Upper lobe of left lung (tissue), 6 donors: Measurements from ENCODE around the gene TSHZ2. TPM values are rescaled to one million over a fixed set of nuclear protein-coding genes. Genes with fewer than 3 reads are reported as not detected.

Experiments
- ATAC-seq, 2 donors: fragments of 200-7000 bp; cut with Tn5 transposase; one replicate each; pipeline ENCODE4 v1.9.1; 2022; ENCODE audit warnings: mild to moderate bottlenecking in 2 of 2, moderate library complexity in 2 of 2; ENCODE audit not compliant: low FRiP score in 2 of 2
- DNase-seq, 2 donors: peaks; one replicate each; pipeline ENCODE4 v3.0.0-alpha.2; 2019 to 2020
- H3K27ac ChIP-seq, 4 donors: fragments of 200-600 bp; sonication (generic); one replicate each; pipeline ENCODE4 v1.5.1; 2016 to 2019
- H3K27me3 ChIP-seq, 4 donors: fragments of 200-600 bp; sonication (generic); one replicate each; pipeline ENCODE4 v1.5.1; 2017 to 2019
- H3K36me3 ChIP-seq, 4 donors: fragments of 200-600 bp; sonication (generic); one replicate each; pipeline ENCODE4 v1.5.1; 2016 to 2019
- H3K4me1 ChIP-seq, 4 donors: fragments of 200-600 bp; sonication (generic); one replicate each; pipeline ENCODE4 v1.5.1; 2018 to 2019
- H3K4me3 ChIP-seq, 4 donors: fragments of 200-600 bp; sonication (generic); one replicate each; pipeline ENCODE4 v1.5.1; 2017 to 2019; ENCODE audit warnings: mild to moderate bottlenecking in 2 of 4, moderate library complexity in 1 of 4
- H3K9me3 ChIP-seq, 4 donors: fragments of 200-600 bp; sonication (generic); one replicate each; pipeline ENCODE4 v1.5.1; 2018 to 2019
- EP300 ChIP-seq, 4 donors: sonication (generic); formaldehyde crosslinking; IDR thresholded peaks; one replicate each; pipeline ENCODE4 v1.5.1; 2017; ENCODE audit warnings: antibody characterized with exemption in 4 of 4, control low read depth in 2 of 4
- POLR2A ChIP-seq, 4 donors: fragments of 450-650 bp; IDR thresholded peaks; one replicate each; pipeline ENCODE4 v1.5.1; 2016 to 2017; ENCODE audit warnings: antibody characterized with exemption in 4 of 4, mild to moderate bottlenecking in 2 of 4
- POLR2AphosphoS5 ChIP-seq, 2 donors: sonication (generic); formaldehyde crosslinking; IDR thresholded peaks; one replicate each; pipeline ENCODE4 v1.5.1; 2017; ENCODE audit warnings: antibody characterized with exemption in 2 of 2
- WGBS, 2 donors: methylation state at CpG; one replicate each; pipeline ENCODE4 v1.1.5; 2017 to 2018; 5-methylcytosine and 5-hydroxymethylcytosine counted together
- total RNA-seq, 6 donors: library from RNA; depleted of rRNA in 4 of 6; stranded (reverse); fragments of >200 nt in 4 of 6; gene quantifications; one replicate each; pipeline versions ENCODE4 v1.1.0 to v1.2.1, GENCODE V29; 2016 to 2021
- TF ChIP-seq, protein P1 (sequence below), 6 experiments: fragments of 450-650 bp in 4 of 6; fragments of 200-600 bp in 2 of 6; sonication (generic) in 2 of 6; IDR thresholded peaks; one replicate each; pipeline ENCODE4 v1.5.1; 2016 to 2019; ENCODE audit warnings: antibody characterized with exemption in 6 of 6
- donor health status: DM: no; HTN: no; CAD: no; lungs with moderate emphysema.
- donor health status: DM: no; HTN: yes; CAD: no; lungs with severe emphysema.

Gene TSHZ2
- total RNA-seq, 6 donors from 2014 or later = 1.8 to 10.0 (median 3.2) TPM

GRCh38 chr20:53425941-53426340 is 453.8 kb downstream of the TSHZ2 start:
- H3K4me3 ChIP-seq = no peak overlapping the region
- H3K36me3 ChIP-seq = no peaks in the 10 kb centered on the region
- 46 to 52% methylated on average over 3 of the region's 3 CpGs for WGBS, 2 donors
- no peak for ATAC-seq
- DNase-seq = no peak
- H3K9me3 ChIP-seq = no peaks in the 10 kb centered on the region
- TF ChIP-seq, protein P1, sequence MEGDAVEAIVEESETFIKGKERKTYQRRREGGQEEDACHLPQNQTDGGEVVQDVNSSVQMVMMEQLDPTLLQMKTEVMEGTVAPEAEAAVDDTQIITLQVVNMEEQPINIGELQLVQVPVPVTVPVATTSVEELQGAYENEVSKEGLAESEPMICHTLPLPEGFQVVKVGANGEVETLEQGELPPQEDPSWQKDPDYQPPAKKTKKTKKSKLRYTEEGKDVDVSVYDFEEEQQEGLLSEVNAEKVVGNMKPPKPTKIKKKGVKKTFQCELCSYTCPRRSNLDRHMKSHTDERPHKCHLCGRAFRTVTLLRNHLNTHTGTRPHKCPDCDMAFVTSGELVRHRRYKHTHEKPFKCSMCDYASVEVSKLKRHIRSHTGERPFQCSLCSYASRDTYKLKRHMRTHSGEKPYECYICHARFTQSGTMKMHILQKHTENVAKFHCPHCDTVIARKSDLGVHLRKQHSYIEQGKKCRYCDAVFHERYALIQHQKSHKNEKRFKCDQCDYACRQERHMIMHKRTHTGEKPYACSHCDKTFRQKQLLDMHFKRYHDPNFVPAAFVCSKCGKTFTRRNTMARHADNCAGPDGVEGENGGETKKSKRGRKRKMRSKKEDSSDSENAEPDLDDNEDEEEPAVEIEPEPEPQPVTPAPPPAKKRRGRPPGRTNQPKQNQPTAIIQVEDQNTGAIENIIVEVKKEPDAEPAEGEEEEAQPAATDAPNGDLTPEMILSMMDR (IDR thresholded peaks at IDR 0.05) = no peak
- no peak for TF ChIP-seq EP300 (IDR thresholded peaks at IDR 0.05)
- TF ChIP-seq POLR2A (IDR thresholded peaks at IDR 0.05) = no peak
- TF ChIP-seq POLR2AphosphoS5 (IDR thresholded peaks at IDR 0.05) = no peak
- peak overlapping the region in 1 of 4 donors; percentile 4 for H3K27ac ChIP-seq
- H3K27me3 ChIP-seq = no peaks in the 10 kb centered on the region
- no peaks in the 10 kb centered on the region for H3K4me1 ChIP-seq

- no peaks in the 10 kb centered on the region for H3K36me3 ChIP-seq
- TF ChIP-seq POLR2A (IDR thresholded peaks at IDR 0.05) = no peak
- TF ChIP-seq POLR2AphosphoS5 (IDR thresholded peaks at IDR 0.05) = no peak
- no peak for TF ChIP-seq EP300 (IDR thresholded peaks at IDR 0.05)
- TF ChIP-seq, protein P1 (IDR thresholded peaks at IDR 0.05) = no peak
- DNase-seq = no peak
- no peak overlapping the region for H3K4me3 ChIP-seq
- no peaks in the 10 kb centered on the region for H3K4me1 ChIP-seq
- H3K9me3 ChIP-seq = no peaks in the 10 kb centered on the region
- no peaks in the 10 kb centered on the region for H3K27me3 ChIP-seq
- no peak for ATAC-seq
- WGBS, 2 donors = 91 to 96% methylated on average over 6 of the region's 6 CpGs
- no peak overlapping the region for H3K27ac ChIP-seq
Observed at GRCh38 chr20:53426766-53427312, 454.7 kb downstream of the TSHZ2 start.

- no peak for TF ChIP-seq EP300 (IDR thresholded peaks at IDR 0.05)
- TF ChIP-seq, protein P1 (IDR thresholded peaks at IDR 0.05) = no peak
- TF ChIP-seq POLR2AphosphoS5 (IDR thresholded peaks at IDR 0.05) = no peak
- no peak for TF ChIP-seq POLR2A (IDR thresholded peaks at IDR 0.05)
- no peak for DNase-seq
- WGBS, 2 donors = 52 to 77% methylated on average over 2 of the region's 2 CpGs
- no peak overlapping the region for H3K27ac ChIP-seq
- no peaks in the 10 kb centered on the region for H3K9me3 ChIP-seq
- no peaks in the 10 kb centered on the region for H3K4me1 ChIP-seq
- H3K36me3 ChIP-seq = no peaks in the 10 kb centered on the region
- H3K4me3 ChIP-seq = no peak overlapping the region
- ATAC-seq = no peak
- H3K27me3 ChIP-seq = no peaks in the 10 kb centered on the region
Observed at GRCh38 chr20:53427951-53428350, 455.8 kb downstream of the TSHZ2 start.

DNA sequence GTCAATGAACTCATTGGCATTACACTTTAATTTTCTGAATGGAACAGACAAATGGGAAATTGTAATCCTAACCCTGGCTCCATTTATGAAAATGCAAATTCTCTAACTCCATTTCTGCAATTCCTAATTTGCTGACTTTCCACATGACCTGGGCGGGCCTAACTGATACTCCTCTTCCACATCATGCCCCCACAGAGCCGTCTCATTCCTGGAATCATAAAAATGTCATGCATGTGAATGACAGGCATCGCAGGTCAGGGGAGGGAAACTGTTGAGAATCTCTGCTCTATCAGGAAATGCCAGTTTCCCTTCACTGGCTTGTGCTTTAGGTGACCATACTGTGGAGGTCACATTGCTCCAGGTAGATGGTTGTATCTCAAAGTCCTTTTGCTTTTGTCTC is 456.4 kb downstream of the TSHZ2 start:
- 56 to 60% methylated on average over 3 of the region's 3 CpGs for WGBS, 2 donors
- H3K27ac ChIP-seq = no peak overlapping the region
- no peak overlapping the region for H3K4me3 ChIP-seq
- no peaks in the 10 kb centered on the region for H3K27me3 ChIP-seq
- no peaks in the 10 kb centered on the region for H3K9me3 ChIP-seq
- no peaks in the 10 kb centered on the region for H3K4me1 ChIP-seq
- TF ChIP-seq, protein P1 (IDR thresholded peaks at IDR 0.05) = no peak
- TF ChIP-seq POLR2AphosphoS5 (IDR thresholded peaks at IDR 0.05) = no peak
- no peak for TF ChIP-seq POLR2A (IDR thresholded peaks at IDR 0.05)
- TF ChIP-seq EP300 (IDR thresholded peaks at IDR 0.05) = no peak
- DNase-seq (no peak), ATAC-seq (no peak)
- no peaks in the 10 kb centered on the region for H3K36me3 ChIP-seq

- Histone ChIP-seq H3K4me1 (no peaks in the 10 kb centered on the region), H3K27me3 (no peaks in the 10 kb centered on the region), H3K4me3 (no peak overlapping the region), H3K27ac (no peak overlapping the region), H3K36me3 (no peaks in the 10 kb centered on the region), H3K9me3 (no peaks in the 10 kb centered on the region)
- TF ChIP-seq POLR2A (IDR thresholded peaks at IDR 0.05) = no peak
- TF ChIP-seq, protein P1 (IDR thresholded peaks at IDR 0.05) = no peak
- TF ChIP-seq POLR2AphosphoS5 (IDR thresholded peaks at IDR 0.05) = no peak
- TF ChIP-seq EP300 (IDR thresholded peaks at IDR 0.05) = no peak
- WGBS, 2 donors = 60 to 70% methylated on average over 3 of the region's 3 CpGs
- DNase-seq = no peak
- no peak for ATAC-seq
Observed at GRCh38 chr20:53428996-53429395, 456.8 kb downstream of the TSHZ2 start.
